Measurements from ENCODE around the gene CACNG1.

Gene CACNG1

GRCh38 chr17:67055811-67056745 lies 11.7 kb downstream of the CACNG1 start:
- no peak overlapping the region for H3K27ac ChIP-seq (replicated peaks)
- TF ChIP-seq SPI1 (IDR thresholded peaks at IDR 0.05; ENCODE audit: borderline replicate concordance, low read depth) (peak; percentile 19; the same call in 1 of the 2 replicates), REST (IDR thresholded peaks at IDR 0.05; ENCODE audit: insufficient replicate concordance, low read depth) (no peak)

GRCh38 chr17:67056746-67057490 lies 12.6 kb downstream of the CACNG1 start:
- TF ChIP-seq POLR2AphosphoS5 (IDR thresholded peaks at IDR 0.05; ENCODE audit: low read depth), result no peak
- no peak for TF ChIP-seq GABPA (IDR thresholded peaks at IDR 0.05; ENCODE audit: low read depth)
- TF ChIP-seq REST (IDR thresholded peaks at IDR 0.05; ENCODE audit: insufficient replicate concordance, low read depth), result no peak
- TF ChIP-seq SPI1 (IDR thresholded peaks at IDR 0.05; ENCODE audit: borderline replicate concordance, low read depth), result no peak
- no peak for TF ChIP-seq CTCF (IDR thresholded peaks at IDR 0.05; ENCODE audit: insufficient read depth, low read length)
- H3K4me3 ChIP-seq (replicated peaks; ENCODE audit: insufficient read depth, low read length), result no peak overlapping the region
- H3K27me3 ChIP-seq (ENCODE audit: insufficient read depth, poor library complexity, severe bottlenecking), result no peaks in the 10 kb centered on the region
- no peak for DNase-seq (ENCODE audit: low read depth in 1 of 2, low spot score in 1 of 2)
- no peak overlapping the region for H3K27ac ChIP-seq (replicated peaks)

More at GRCh38 chr17:67055811-67056745, 11.7 kb downstream of the CACNG1 start:
- peak in 1 of 2 experiments; percentile 9 for DNase-seq (ENCODE audit: low read depth in 1 of 2, low spot score in 1 of 2)
- H3K27me3 ChIP-seq (ENCODE audit: insufficient read depth, poor library complexity, severe bottlenecking), result no peaks in the 10 kb centered on the region
- no peak overlapping the region for H3K4me3 ChIP-seq (replicated peaks; ENCODE audit: insufficient read depth, low read length)

GRCh38 chr17:67058036-67058435 lies 13.7 kb downstream of the CACNG1 start:
- Histone ChIP-seq H3K4me3 (replicated peaks; ENCODE audit: insufficient read depth, low read length) (no peak overlapping the region), H3K27ac (replicated peaks) (no peak overlapping the region), H3K27me3 (ENCODE audit: insufficient read depth, poor library complexity, severe bottlenecking) (no peaks in the 10 kb centered on the region)
- no peak for DNase-seq (ENCODE audit: low read depth in 1 of 2, low spot score in 1 of 2)
- TF ChIP-seq POLR2AphosphoS5 (IDR thresholded peaks at IDR 0.05; ENCODE audit: low read depth) (no peak), CTCF (IDR thresholded peaks at IDR 0.05; ENCODE audit: insufficient read depth, low read length) (no peak), SPI1 (IDR thresholded peaks at IDR 0.05; ENCODE audit: borderline replicate concordance, low read depth) (no peak), GABPA (IDR thresholded peaks at IDR 0.05; ENCODE audit: low read depth) (no peak), REST (IDR thresholded peaks at IDR 0.05; ENCODE audit: insufficient replicate concordance, low read depth) (no peak)
